CD8-positive, alpha-beta memory T cell (primary cell): Measurements from ENCODE around the gene PAFAH1B1. TPM values are rescaled to one million over a fixed set of nuclear protein-coding genes. Genes with fewer than 3 reads are reported as not detected.

ENCODE experiments used
- CTCF ChIA-PET: fragments of 350-600 bp; sonication (Branson Sonifier 250); formaldehyde crosslinking; loops from one replicate; lab custom pipeline; 2021; ENCODE audit warnings: antibody characterized with exemption; lab: Charles Lee
- POLR2A ChIA-PET: fragments of 350-600 bp; sonication (Branson Sonifier 250); formaldehyde crosslinking; loops from one replicate; lab custom pipeline; 2021; ENCODE audit warnings: antibody characterized with exemption; lab: Charles Lee
- DNase-seq, 5 donors: peaks; one replicate each; pipeline versions ENCODE4 v3.0.0 to v3.0.0-alpha.2; 2020 to 2022; ENCODE audit warnings: mixed read lengths in 1 of 5
- H3K27ac ChIP-seq: one replicate; pipeline ENCODE4 v1.7.0; 2013; ENCODE audit warnings: low read depth, mild to moderate bottlenecking, low read length, moderate library complexity
- H3K27me3 ChIP-seq: 2 replicates; pipeline ENCODE4 v1.7.0; 2013; ENCODE audit warnings: low read length, mild to moderate bottlenecking; ENCODE audit not compliant: insufficient read depth, poor library complexity, severe bottlenecking
- H3K36me3 ChIP-seq: 2 replicates; pipeline ENCODE4 v1.7.0; 2013; ENCODE audit warnings: mild to moderate bottlenecking, low read length, moderate library complexity; ENCODE audit not compliant: insufficient read depth
- H3K4me1 ChIP-seq: 2 replicates; pipeline ENCODE4 v1.7.0; 2013; ENCODE audit warnings: mild to moderate bottlenecking, low read length, moderate library complexity; ENCODE audit not compliant: insufficient read depth
- H3K4me3 ChIP-seq: 2 replicates; pipeline ENCODE4 v1.7.0; 2013; ENCODE audit warnings: mild to moderate bottlenecking, low read length
- H3K9me3 ChIP-seq: 2 replicates; pipeline ENCODE4 v1.7.0; 2013; ENCODE audit warnings: mild to moderate bottlenecking, low read length
- H3K27ac Mint-ChIP-seq, 8 donors: one replicate each; pipeline ENCODE4 v1.8.0; 2020 to 2021; ENCODE audit warnings: mixed read lengths in 8 of 8, mild to moderate bottlenecking in 6 of 8, inconsistent platforms in 3 of 8, moderate library complexity in 3 of 8
- H3K27me3 Mint-ChIP-seq, 2 donors: one replicate each; pipeline ENCODE4 v1.8.0; 2020 to 2021; ENCODE audit warnings: mixed read lengths in 2 of 2, mild to moderate bottlenecking in 1 of 2, moderate library complexity in 1 of 2
- H3K36me3 Mint-ChIP-seq, 3 donors: one replicate each; pipeline ENCODE4 v1.8.0; 2020 to 2021; ENCODE audit warnings: mixed read lengths in 3 of 3, inconsistent platforms in 1 of 3, mild to moderate bottlenecking in 1 of 3
- H3K4me1 Mint-ChIP-seq, 3 donors: one replicate each; pipeline ENCODE4 v1.8.0; 2020 to 2021; ENCODE audit warnings: mixed read lengths in 3 of 3, inconsistent platforms in 1 of 3, mild to moderate bottlenecking in 1 of 3
- H3K4me3 Mint-ChIP-seq, 7 donors: one replicate each; pipeline ENCODE4 v1.8.0; 2020 to 2021; ENCODE audit warnings: mixed read lengths in 7 of 7, mild to moderate bottlenecking in 6 of 7, moderate library complexity in 4 of 7, inconsistent platforms in 2 of 7
- H3K9me3 Mint-ChIP-seq, 5 donors: one replicate each; pipeline ENCODE4 v1.8.0; 2020 to 2022; ENCODE audit warnings: mixed read lengths in 5 of 5, mild to moderate bottlenecking in 3 of 5, moderate library complexity in 2 of 5, inconsistent platforms in 1 of 5
- polyA plus RNA-seq: library from polyadenylated mRNA; unstranded; fragments of 300-500 nt; fragmentation: Illumina TruSeq; gene quantifications from one replicate; pipeline ENCODE4 v1.2.3, GENCODE V29; 2021
- total RNA-seq, 2 experiments: library from RNA; stranded (reverse); gene quantifications; one replicate each; pipeline ENCODE4 v1.2.3, GENCODE V29; 2021

PAFAH1B1 gene
- total and polyA plus RNA-seq, 3 experiments from 2014 or later = 13.2 to 168 (median 159) TPM

- H3K9me3 Mint-ChIP-seq = no peaks in the 10 kb centered on the region
- CTCF ChIA-PET = interaction anchor here (0.7 to 1.1 kb wide), 3 partner anchors 9 to 306 kb away, joined by 3 read pairs; no protein-coding TSS in a partner anchor
- no peaks in the 10 kb centered on the region for H3K27me3 Mint-ChIP-seq
- Histone ChIP-seq H3K4me3 (peak overlapping the region; percentile 84), H3K9me3 (no peaks in the 10 kb centered on the region), H3K27ac (peak overlapping the region; percentile 48), H3K27me3 (no peaks in the 10 kb centered on the region), H3K4me1 (peaks cover 29% of the 10 kb centered on the region), H3K36me3 (no peaks in the 10 kb centered on the region)
- peaks cover 39 to 48% (median 41%) of the 10 kb centered on the region in 3 donors for H3K4me1 Mint-ChIP-seq
- DNase-seq = no peak
- POLR2A ChIA-PET = interaction anchor here (1.1 kb wide), 1 partner anchor 17 kb away, joined by 8 read pairs; no protein-coding TSS in a partner anchor
- peak overlapping the region; percentile 39 to 98 (median 86) for H3K27ac Mint-ChIP-seq
- peak overlapping the region; percentile 87 to 95 (median 89) for H3K4me3 Mint-ChIP-seq
- H3K36me3 Mint-ChIP-seq = peaks cover 0 to 6% (median 0%) of the 10 kb centered on the region in 3 donors
These were observed 116.8 kb downstream of the PAFAH1B1 start for GRCh38 chr17:2710071-2710802.

- peak overlapping the region; percentile 87 to 95 (median 89) for H3K4me3 Mint-ChIP-seq
- peaks cover 36 to 43% (median 36%) of the 10 kb centered on the region in 3 donors for H3K4me1 Mint-ChIP-seq
- H3K36me3 Mint-ChIP-seq = peaks cover 0 to 3% (median 0%) of the 10 kb centered on the region in 3 donors
- peaks cover 29% of the 10 kb centered on the region for H3K4me1 ChIP-seq
- H3K27me3 Mint-ChIP-seq = no peaks in the 10 kb centered on the region
- peak overlapping the region; percentile 84 for H3K4me3 ChIP-seq
- no peaks in the 10 kb centered on the region for H3K36me3 ChIP-seq
- peak overlapping the region; percentile 48 for H3K27ac ChIP-seq
- DNase-seq = peak in 4 of 5 donors; percentile 10 to 39 (median 33)
- no peaks in the 10 kb centered on the region for H3K9me3 ChIP-seq
- peak overlapping the region in 7 of 8 donors; percentile 78 to 98 (median 88) for H3K27ac Mint-ChIP-seq
- H3K9me3 Mint-ChIP-seq = no peaks in the 10 kb centered on the region
- POLR2A ChIA-PET = interaction anchor here (1.1 kb wide), 1 partner anchor 18 kb away, joined by 8 read pairs; no protein-coding TSS in a partner anchor
- CTCF ChIA-PET = interaction anchor here (1.1 kb wide), 1 partner anchor 104 kb away, joined by 3 read pairs; no protein-coding TSS in a partner anchor
- no peaks in the 10 kb centered on the region for H3K27me3 ChIP-seq
These were observed 117.6 kb downstream of the PAFAH1B1 start for GRCh38 chr17:2710803-2711607.

GRCh38 chr17:2711608-2712299 lies 118.3 kb downstream of the PAFAH1B1 start, which contains the start of gene CLUH:
CLUH (minus strand) TSS chr17:2711764; CDS start chr17:2711661, 103 bp downstream.
- POLR2A ChIA-PET = interaction anchor here (1.1 kb wide), 1 partner anchor 19 kb away, joined by 8 read pairs; no protein-coding TSS in a partner anchor
- peak within 1 kb of the TSS; percentile 64 for H3K27ac ChIP-seq
- H3K36me3 ChIP-seq = no peaks in the 10 kb centered on the region
- H3K4me3 ChIP-seq = peak within 1 kb of the TSS; percentile 94
- H3K36me3 Mint-ChIP-seq = peaks cover 0 to 3% (median 0%) of the 10 kb centered on the region in 3 donors
- peak within 1 kb of the TSS; percentile 87 to 95 (median 89) for H3K4me3 Mint-ChIP-seq
- no peaks in the 10 kb centered on the region for H3K27me3 Mint-ChIP-seq
- no peaks in the 10 kb centered on the region for H3K9me3 ChIP-seq
- peak within 1 kb of the TSS; percentile 72 to 98 (median 86) for H3K27ac Mint-ChIP-seq
- no peaks in the 10 kb centered on the region for H3K9me3 Mint-ChIP-seq
- H3K4me1 Mint-ChIP-seq = peaks cover 30 to 38% (median 36%) of the 10 kb centered on the region in 3 donors
- peaks cover 29% of the 10 kb centered on the region for H3K4me1 ChIP-seq
- CTCF ChIA-PET = no interaction called here
- H3K27me3 ChIP-seq = no peaks in the 10 kb centered on the region
- peak; percentile 92 to 96 (median 93) for DNase-seq

GRCh38 chr17:2712300-2713043 lies 119.0 kb downstream of the PAFAH1B1 start:
- Histone ChIP-seq H3K4me3 (peak overlapping the region; percentile 94), H3K9me3 (no peaks in the 10 kb centered on the region), H3K4me1 (peaks cover 29% of the 10 kb centered on the region), H3K27ac (peak overlapping the region; percentile 64), H3K36me3 (no peaks in the 10 kb centered on the region), H3K27me3 (no peaks in the 10 kb centered on the region)
- POLR2A ChIA-PET = no interaction called here
- H3K27ac Mint-ChIP-seq = peak overlapping the region in 5 of 8 donors; percentile 47 to 75 (median 68)
- H3K4me1 Mint-ChIP-seq = peaks cover 30 to 38% (median 36%) of the 10 kb centered on the region in 3 donors
- H3K4me3 Mint-ChIP-seq = peak overlapping the region; percentile 79 to 92 (median 83)
- no peaks in the 10 kb centered on the region for H3K9me3 Mint-ChIP-seq
- CTCF ChIA-PET = no interaction called here
- peaks cover 0 to 3% (median 0%) of the 10 kb centered on the region in 3 donors for H3K36me3 Mint-ChIP-seq
- DNase-seq = no peak
- H3K27me3 Mint-ChIP-seq = no peaks in the 10 kb centered on the region

DNA sequence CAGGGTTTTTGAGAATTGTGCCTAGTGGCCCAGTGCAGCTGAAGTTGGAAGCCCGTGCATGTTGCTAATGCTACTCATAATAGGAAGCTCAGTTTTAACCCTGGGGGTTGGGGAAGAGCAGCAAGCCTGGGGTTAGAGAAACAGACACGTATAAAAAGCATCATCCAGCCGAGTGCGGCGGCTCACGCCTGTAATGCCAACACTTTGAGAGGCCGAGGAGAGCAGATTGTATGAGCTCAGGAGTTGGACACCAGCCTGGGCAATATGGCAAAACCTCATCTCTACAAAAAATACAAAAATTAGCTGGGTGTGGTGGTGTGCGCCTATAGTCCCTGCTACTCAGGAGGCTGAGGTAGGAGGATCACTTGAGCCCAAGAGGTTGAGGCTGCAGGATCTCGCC lies 120.4 kb downstream of the PAFAH1B1 start:
- no peaks in the 10 kb centered on the region for H3K27me3 Mint-ChIP-seq
- H3K36me3 Mint-ChIP-seq = peaks cover 0 to 3% (median 0%) of the 10 kb centered on the region in 3 donors
- H3K4me1 Mint-ChIP-seq = peaks cover 24 to 30% (median 28%) of the 10 kb centered on the region in 3 donors
- ChIA-PET CTCF (interaction anchor here (1.5 kb wide), 1 partner anchor 72 kb away, joined by 3 read pairs; no protein-coding TSS in a partner anchor), POLR2A (no interaction called here)
- Histone ChIP-seq H3K36me3 (no peaks in the 10 kb centered on the region), H3K4me3 (no peak overlapping the region), H3K4me1 (peaks cover 28% of the 10 kb centered on the region), H3K27me3 (no peaks in the 10 kb centered on the region), H3K9me3 (no peaks in the 10 kb centered on the region), H3K27ac (no peak overlapping the region)
- peak overlapping the region in 2 of 7 donors; percentile 46 to 77 for H3K4me3 Mint-ChIP-seq
- no peaks in the 10 kb centered on the region for H3K9me3 Mint-ChIP-seq
- DNase-seq = no peak
- H3K27ac Mint-ChIP-seq = peak overlapping the region in 1 of 8 donors; percentile 68

DNA sequence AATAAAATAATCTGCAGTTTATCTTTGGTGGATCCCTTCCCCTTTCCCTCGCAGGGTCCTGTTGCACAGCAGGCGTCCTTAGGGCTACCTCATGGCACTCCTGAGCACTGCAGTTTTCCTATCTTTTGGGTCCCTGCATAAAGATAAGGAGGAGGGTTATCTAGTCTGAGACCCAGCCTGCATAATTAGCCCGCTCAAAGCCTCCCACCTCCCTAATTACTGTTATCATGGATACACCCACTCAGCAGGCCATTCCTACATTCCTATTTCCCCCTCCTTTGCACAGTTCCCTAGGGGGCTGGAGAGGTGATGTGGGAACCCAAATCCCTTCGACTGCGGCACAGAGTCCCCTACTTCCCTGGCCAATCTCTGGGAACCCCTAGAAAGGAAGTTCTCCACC lies 123.2 kb downstream of the PAFAH1B1 start:
- no peak overlapping the region for H3K4me3 Mint-ChIP-seq
- no peaks in the 10 kb centered on the region for H3K9me3 ChIP-seq
- no peaks in the 10 kb centered on the region for H3K27me3 Mint-ChIP-seq
- peaks cover 7% of the 10 kb centered on the region for H3K4me1 ChIP-seq
- POLR2A ChIA-PET = no interaction called here
- H3K4me3 ChIP-seq = no peak overlapping the region
- H3K36me3 ChIP-seq = no peaks in the 10 kb centered on the region
- peaks cover 7 to 9% (median 8%) of the 10 kb centered on the region in 3 donors for H3K4me1 Mint-ChIP-seq
- no peak overlapping the region for H3K27ac ChIP-seq
- no peak overlapping the region for H3K27ac Mint-ChIP-seq
- CTCF ChIA-PET = no interaction called here
- H3K36me3 Mint-ChIP-seq = no peaks in the 10 kb centered on the region
- DNase-seq = no peak
- no peaks in the 10 kb centered on the region for H3K9me3 Mint-ChIP-seq
- H3K27me3 ChIP-seq = no peaks in the 10 kb centered on the region
